ENCODE data around the gene KANSL3. TPM values are rescaled to one million over a fixed set of nuclear protein-coding genes. Genes with fewer than 3 reads are reported as not detected.

Gene KANSL3
- total RNA-seq, 1 donor from 2014 or later = 32.5 TPM

- DNase-seq = no peak
- Mint-ChIP-seq H3K4me3 (ENCODE audit: unreplicated experiment) (no peak overlapping the region), H3K27ac (ENCODE audit: unreplicated experiment) (no peak overlapping the region), H3K27me3 (ENCODE audit: unreplicated experiment) (peaks cover 6% of the 10 kb centered on the region), H3K4me1 (ENCODE audit: low read depth, unreplicated experiment) (no peaks in the 10 kb centered on the region), H3K36me3 (ENCODE audit: unreplicated experiment) (no peaks in the 10 kb centered on the region), H3K9me3 (ENCODE audit: unreplicated experiment) (peaks cover 1% of the 10 kb centered on the region)
- no peak for TF ChIP-seq CTCF (IDR thresholded peaks at IDR 0.05; ENCODE audit: partially characterized antibody, unreplicated experiment)
Measured at GRCh38 chr2:96647681-96648080, 9.6 kb upstream of the KANSL3 start.

- Mint-ChIP-seq H3K27ac (ENCODE audit: unreplicated experiment) (no peak within 1 kb of the TSS), H3K9me3 (ENCODE audit: unreplicated experiment) (peaks cover 1% of the 10 kb centered on the region), H3K36me3 (ENCODE audit: unreplicated experiment) (no peaks in the 10 kb centered on the region), H3K4me1 (ENCODE audit: low read depth, unreplicated experiment) (no peaks in the 10 kb centered on the region), H3K4me3 (ENCODE audit: unreplicated experiment) (peak within 1 kb of the TSS; percentile 78), H3K27me3 (ENCODE audit: unreplicated experiment) (peaks cover 6% of the 10 kb centered on the region)
- no peak for TF ChIP-seq CTCF (IDR thresholded peaks at IDR 0.05; ENCODE audit: partially characterized antibody, unreplicated experiment)
- no peak for DNase-seq
Measured at GRCh38 chr2:96642564-96643360, 4.7 kb upstream of the KANSL3 start, which contains the start of gene FER1L5. Gene FER1L5 (plus strand): TSS chr2:96642764. CDS start chr2:96642837, 73 bp downstream.

- Mint-ChIP-seq H3K9me3 (ENCODE audit: unreplicated experiment) (no peaks in the 10 kb centered on the region), H3K36me3 (ENCODE audit: unreplicated experiment) (no peaks in the 10 kb centered on the region), H3K4me3 (ENCODE audit: unreplicated experiment) (peak overlapping the region; percentile 94), H3K27ac (ENCODE audit: unreplicated experiment) (peak overlapping the region; percentile 62), H3K4me1 (ENCODE audit: low read depth, unreplicated experiment) (peaks cover 7% of the 10 kb centered on the region), H3K27me3 (ENCODE audit: unreplicated experiment) (peaks cover 3% of the 10 kb centered on the region)
- no peak for TF ChIP-seq CTCF (IDR thresholded peaks at IDR 0.05; ENCODE audit: partially characterized antibody, unreplicated experiment)
- DNase-seq = peak; percentile 76
Measured at GRCh38 chr2:96637385-96638143, 548 bp downstream of the KANSL3 start.

- DNase-seq = no peak
- no peak overlapping the region for H3K27ac Mint-ChIP-seq (ENCODE audit: unreplicated experiment)
- peak overlapping the region; percentile 94 for H3K4me3 Mint-ChIP-seq (ENCODE audit: unreplicated experiment)
- H3K27me3 Mint-ChIP-seq (ENCODE audit: unreplicated experiment) = peaks cover 3% of the 10 kb centered on the region
- no peaks in the 10 kb centered on the region for H3K9me3 Mint-ChIP-seq (ENCODE audit: unreplicated experiment)
- no peaks in the 10 kb centered on the region for H3K36me3 Mint-ChIP-seq (ENCODE audit: unreplicated experiment)
- TF ChIP-seq CTCF (IDR thresholded peaks at IDR 0.05; ENCODE audit: partially characterized antibody, unreplicated experiment) = no peak
- H3K4me1 Mint-ChIP-seq (ENCODE audit: low read depth, unreplicated experiment) = peaks cover 7% of the 10 kb centered on the region
Measured at GRCh38 chr2:96636551-96637171, 1.5 kb downstream of the KANSL3 start.
